ENCODE results near the gene DMRT2.

The DMRT2 gene

DNA sequence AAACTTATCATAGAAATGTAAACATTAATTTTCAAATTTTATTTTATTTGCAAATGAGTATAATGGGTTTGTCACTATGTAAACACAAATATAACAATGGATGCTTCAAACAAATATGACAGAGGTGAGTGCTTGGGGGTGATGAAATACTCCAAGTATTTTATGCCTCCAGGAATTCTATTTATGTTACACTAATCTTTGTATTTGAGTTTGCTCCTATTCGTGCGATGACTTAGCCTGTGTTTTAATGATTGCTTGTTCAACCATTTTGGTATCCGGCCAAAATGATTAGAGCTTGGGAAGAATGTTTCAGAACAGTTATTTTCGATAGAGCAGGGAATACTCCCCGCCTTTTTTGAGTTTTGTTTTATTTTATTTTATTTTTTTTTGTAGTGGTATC is 5.0 kb downstream of the DMRT2 start:
- Histone ChIP-seq H3K9me2 (replicated peaks; ENCODE audit: low read depth, low read length) (no peaks in the 10 kb centered on the region), H3K79me2 (ENCODE audit: insufficient read depth, low read length) (no peaks in the 10 kb centered on the region), H2AFZ (ENCODE audit: low read length) (no peak overlapping the region), H3K36me3 (ENCODE audit: insufficient read depth, low read length) (no peaks in the 10 kb centered on the region), H4K20me1 (ENCODE audit: insufficient read depth, low read length, poor library complexity, severe bottlenecking) (no peaks in the 10 kb centered on the region), H3F3A (ENCODE audit: low read depth) (no peaks in the 10 kb centered on the region), H3K4me1 (ENCODE audit: insufficient read depth, low read length, poor library complexity, severe bottlenecking) (no peaks in the 10 kb centered on the region), H3K9me3 (ENCODE audit: insufficient read depth, low read depth, low read length) (no peaks in the 10 kb centered on the region), H3K9ac (ENCODE audit: low read depth, low read length, poor library complexity, severe bottlenecking) (no peak overlapping the region), H3K27me3 (ENCODE audit: insufficient read depth, low read length, poor library complexity, severe bottlenecking) (no peaks in the 10 kb centered on the region), H3K4me2 (ENCODE audit: low read depth, low read length, poor library complexity, severe bottlenecking) (no peak overlapping the region), H3K4me3 (ENCODE audit: low read length, poor library complexity, severe bottlenecking) (no peak overlapping the region)
- TF ChIP-seq, protein P1, sequence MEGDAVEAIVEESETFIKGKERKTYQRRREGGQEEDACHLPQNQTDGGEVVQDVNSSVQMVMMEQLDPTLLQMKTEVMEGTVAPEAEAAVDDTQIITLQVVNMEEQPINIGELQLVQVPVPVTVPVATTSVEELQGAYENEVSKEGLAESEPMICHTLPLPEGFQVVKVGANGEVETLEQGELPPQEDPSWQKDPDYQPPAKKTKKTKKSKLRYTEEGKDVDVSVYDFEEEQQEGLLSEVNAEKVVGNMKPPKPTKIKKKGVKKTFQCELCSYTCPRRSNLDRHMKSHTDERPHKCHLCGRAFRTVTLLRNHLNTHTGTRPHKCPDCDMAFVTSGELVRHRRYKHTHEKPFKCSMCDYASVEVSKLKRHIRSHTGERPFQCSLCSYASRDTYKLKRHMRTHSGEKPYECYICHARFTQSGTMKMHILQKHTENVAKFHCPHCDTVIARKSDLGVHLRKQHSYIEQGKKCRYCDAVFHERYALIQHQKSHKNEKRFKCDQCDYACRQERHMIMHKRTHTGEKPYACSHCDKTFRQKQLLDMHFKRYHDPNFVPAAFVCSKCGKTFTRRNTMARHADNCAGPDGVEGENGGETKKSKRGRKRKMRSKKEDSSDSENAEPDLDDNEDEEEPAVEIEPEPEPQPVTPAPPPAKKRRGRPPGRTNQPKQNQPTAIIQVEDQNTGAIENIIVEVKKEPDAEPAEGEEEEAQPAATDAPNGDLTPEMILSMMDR (conservative IDR thresholded peaks at IDR 0.05; ENCODE audit: low read length): no peak
- TF ChIP-seq EZH2phosphoT487 (IDR thresholded peaks at IDR 0.05; ENCODE audit: borderline replicate concordance): no peak

DNA sequence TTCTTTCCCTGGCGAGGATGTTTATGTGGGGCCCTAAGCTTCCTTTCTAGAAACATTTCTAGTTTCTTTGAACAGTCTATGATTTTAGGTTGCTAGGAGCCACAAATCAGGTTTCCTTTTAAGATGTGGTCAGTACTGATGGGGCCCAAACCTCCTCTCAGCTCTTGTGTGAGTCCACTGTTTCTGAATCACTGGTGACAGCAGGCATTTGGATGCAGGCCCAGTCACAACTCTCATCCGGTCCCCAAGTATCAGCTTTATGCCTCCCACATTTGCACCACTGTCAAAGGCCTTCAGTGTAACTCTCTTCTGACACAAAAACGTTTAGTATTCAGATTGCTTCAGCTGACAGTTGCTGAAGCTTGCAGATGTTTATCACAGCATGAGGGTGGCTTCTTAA is 7.8 kb downstream of the DMRT2 start:
- Histone ChIP-seq H3K9ac (ENCODE audit: low read depth, low read length, poor library complexity, severe bottlenecking) (no peak overlapping the region), H3K4me1 (ENCODE audit: insufficient read depth, low read length, poor library complexity, severe bottlenecking) (no peaks in the 10 kb centered on the region), H3F3A (ENCODE audit: low read depth) (no peaks in the 10 kb centered on the region), H3K4me3 (ENCODE audit: low read length, poor library complexity, severe bottlenecking) (no peak overlapping the region), H3K79me2 (ENCODE audit: insufficient read depth, low read length) (no peaks in the 10 kb centered on the region), H3K4me2 (ENCODE audit: low read depth, low read length, poor library complexity, severe bottlenecking) (no peak overlapping the region), H3K36me3 (ENCODE audit: insufficient read depth, low read length) (no peaks in the 10 kb centered on the region), H2AFZ (ENCODE audit: low read length) (no peak overlapping the region), H3K9me3 (ENCODE audit: insufficient read depth, low read depth, low read length) (no peaks in the 10 kb centered on the region), H3K9me2 (replicated peaks; ENCODE audit: low read depth, low read length) (no peaks in the 10 kb centered on the region), H4K20me1 (ENCODE audit: insufficient read depth, low read length, poor library complexity, severe bottlenecking) (no peaks in the 10 kb centered on the region), H3K27me3 (ENCODE audit: insufficient read depth, low read length, poor library complexity, severe bottlenecking) (no peaks in the 10 kb centered on the region)
- no peak for TF ChIP-seq EZH2phosphoT487 (IDR thresholded peaks at IDR 0.05; ENCODE audit: borderline replicate concordance)
- TF ChIP-seq, protein P1 (conservative IDR thresholded peaks at IDR 0.05; ENCODE audit: low read length): no peak

DNA sequence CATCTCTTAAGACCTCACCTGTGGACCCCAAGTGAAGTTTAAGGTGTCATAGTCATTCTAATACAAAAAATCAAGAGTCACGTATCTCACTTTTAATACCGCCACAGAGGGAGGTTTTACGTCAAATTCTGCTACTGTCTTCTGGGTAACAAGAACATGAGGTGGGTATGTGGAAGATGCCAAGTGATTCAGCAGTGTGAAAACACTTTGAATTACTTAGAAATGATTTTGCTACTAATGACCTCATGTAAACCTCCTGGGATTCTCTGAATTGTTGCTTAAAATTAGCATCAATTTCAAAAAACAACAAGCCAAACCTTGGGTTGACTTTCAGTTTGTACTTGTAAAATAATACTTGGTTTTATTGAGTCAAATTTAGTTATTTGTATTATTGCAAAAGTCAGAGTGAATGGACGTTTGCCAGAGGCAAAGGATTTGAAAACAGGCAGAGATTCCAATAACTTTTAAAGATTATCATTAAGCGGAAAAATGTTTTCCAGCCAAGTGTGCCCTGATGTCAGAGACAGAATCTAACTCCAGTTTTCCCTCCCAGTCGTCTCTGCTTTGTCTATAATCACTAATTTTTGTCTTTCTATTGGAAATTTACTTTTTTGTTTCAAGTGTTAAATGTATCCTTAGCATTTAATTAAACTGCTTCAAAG is 8.8 kb downstream of the DMRT2 start:
- Histone ChIP-seq H3K9ac (ENCODE audit: low read depth, low read length, poor library complexity, severe bottlenecking) (no peak overlapping the region), H2AFZ (ENCODE audit: low read length) (no peak overlapping the region), H3K36me3 (ENCODE audit: insufficient read depth, low read length) (no peaks in the 10 kb centered on the region), H3K4me2 (ENCODE audit: low read depth, low read length, poor library complexity, severe bottlenecking) (no peak overlapping the region), H3F3A (ENCODE audit: low read depth) (no peaks in the 10 kb centered on the region), H3K9me3 (ENCODE audit: insufficient read depth, low read depth, low read length) (no peaks in the 10 kb centered on the region), H4K20me1 (ENCODE audit: insufficient read depth, low read length, poor library complexity, severe bottlenecking) (no peaks in the 10 kb centered on the region), H3K27me3 (ENCODE audit: insufficient read depth, low read length, poor library complexity, severe bottlenecking) (no peaks in the 10 kb centered on the region), H3K4me3 (ENCODE audit: low read length, poor library complexity, severe bottlenecking) (no peak overlapping the region), H3K9me2 (replicated peaks; ENCODE audit: low read depth, low read length) (no peaks in the 10 kb centered on the region), H3K4me1 (ENCODE audit: insufficient read depth, low read length, poor library complexity, severe bottlenecking) (no peaks in the 10 kb centered on the region), H3K79me2 (ENCODE audit: insufficient read depth, low read length) (no peaks in the 10 kb centered on the region)
- TF ChIP-seq EZH2phosphoT487 (IDR thresholded peaks at IDR 0.05; ENCODE audit: borderline replicate concordance): no peak
- TF ChIP-seq, protein P1 (conservative IDR thresholded peaks at IDR 0.05; ENCODE audit: low read length): no peak
